HCT116 (cell line): ENCODE results near the gene MYH15. TPM values are rescaled to one million over a fixed set of nuclear protein-coding genes. Genes with fewer than 3 reads are reported as not detected.

Source experiments
- ATAC-seq: fragments of 200-7000 bp; cut with Tn5 transposase; 2 replicates; pipeline ENCODE4 v1.9.1; 2020; ENCODE audit warnings: mild to moderate bottlenecking, moderate library complexity
- BruUV-seq: library from RNA; stranded (reverse); fragments of 400-500 nt; replicated peaks from 2 replicates; lab custom pipeline; 2021; lab: Mats Ljungman, UMichigan
- CTCF ChIA-PET: fragments of 300-600 bp; sonication (Branson Sonifier 250); formaldehyde crosslinking; loops from one replicate; lab custom pipeline; 2021; ENCODE audit warnings: antibody characterized with exemption; lab: Charles Lee
- POLR2A ChIA-PET: fragments of 300-600, 350-600 bp; sonication (Branson Sonifier 250); formaldehyde crosslinking; loops from one replicate; lab custom pipeline; 2021; ENCODE audit warnings: antibody characterized with exemption; lab: Charles Lee
- RAD21 ChIA-PET, 2 experiments: fragments of 300-600 bp; sonication (Branson Sonifier 250); formaldehyde crosslinking; loops; one replicate each; lab custom pipeline; 2023; ENCODE audit warnings: low total read pairs in 2 of 2; ENCODE audit not compliant: uncharacterized antibody in 2 of 2, unreplicated experiment in 2 of 2, low non-redundant PET in 1 of 2; lab: Charles Lee
- DNase-seq: peaks from one replicate; pipeline ENCODE4 v3.0.0-alpha.2; 2010; ENCODE audit warnings: low read depth, low spot score
- H2AFZ ChIP-seq: fragments of 200-600 bp; shearing (Covaris generic), sonication (generic); 2 replicates; pipeline ENCODE4 v1.6.1; 2017; ENCODE audit warnings: low read depth, mixed run types, mixed read lengths, antibody characterized with exemption, low read length; ENCODE audit not compliant: poor library complexity, severe bottlenecking
- H3K27ac ChIP-seq: 2 replicates; pipeline ENCODE4 v1.5.1; 2012; ENCODE audit warnings: low read depth, low read length
- H3K27me3 ChIP-seq: fragments of 200-600 bp; sonication (generic); 2 replicates; pipeline ENCODE4 v1.6.1; 2016; ENCODE audit warnings: mixed run types, low read length, mixed read lengths; ENCODE audit not compliant: insufficient read depth
- H3K36me3 ChIP-seq, 2 experiments: fragments of 200-500 bp in 1 of 2; fragments of 200-600 bp in 1 of 2; sonication (Bioruptor generic) in 1 of 2; sonication (generic) in 1 of 2; 2 replicates each; pipeline versions ENCODE4 v1.5.1 to v1.6.1; 2014 to 2016; ENCODE audit warnings: low read length in 2 of 2, inconsistent platforms in 1 of 2, mixed read lengths in 1 of 2, mixed run types in 1 of 2; ENCODE audit not compliant: insufficient read depth in 2 of 2, control insufficient read depth in 1 of 2
- H3K4me1 ChIP-seq, 2 experiments: fragments of 200-600 bp in 1 of 2; sonication (generic) in 1 of 2; 2 replicates each; pipeline versions ENCODE4 v1.5.1 to v1.6.1; 2012 to 2017; ENCODE audit warnings: low read length in 2 of 2, inconsistent platforms in 1 of 2, mild to moderate bottlenecking in 1 of 2, mixed read lengths in 1 of 2, mixed run types in 1 of 2, moderate library complexity in 1 of 2; ENCODE audit not compliant: insufficient read depth in 2 of 2, control insufficient read depth in 1 of 2
- H3K4me2 ChIP-seq: fragments of 200-600 bp; sonication (generic); 2 replicates; pipeline ENCODE4 v1.6.1; 2017; ENCODE audit warnings: mixed run types, low read length, mixed read lengths
- H3K4me3 ChIP-seq, 2 experiments: fragments of 200-600 bp in 1 of 2; sonication (generic) in 1 of 2; replicated peaks in 1 of 2; 2 replicates each; pipeline ENCODE4 v1.5.1; 2011 to 2016; ENCODE audit warnings: low read length in 2 of 2, control low read depth in 1 of 2, low read depth in 1 of 2, mild to moderate bottlenecking in 1 of 2, mixed read lengths in 1 of 2, mixed run types in 1 of 2
- H3K79me2 ChIP-seq: fragments of 200-600 bp; sonication (generic); 2 replicates; pipeline ENCODE4 v1.6.1; 2017; ENCODE audit warnings: mild to moderate bottlenecking, mixed run types, low read length, moderate library complexity, mixed read lengths; ENCODE audit not compliant: insufficient read depth
- H3K9ac ChIP-seq: fragments of 200-600 bp; sonication (generic); 2 replicates; pipeline ENCODE4 v1.6.1; 2016; ENCODE audit warnings: low read length, mixed read lengths
- H3K9me2 ChIP-seq: fragments of 200-600 bp; sonication (generic), shearing (Covaris generic); 2 replicates; pipeline ENCODE4 v1.6.1; 2017; ENCODE audit warnings: mixed run types, mild to moderate bottlenecking, moderate library complexity; ENCODE audit not compliant: insufficient read depth
- H3K9me3 ChIP-seq, 2 experiments: fragments of 200-500 bp in 1 of 2; fragments of 200-600 bp in 1 of 2; sonication (Bioruptor generic) in 1 of 2; sonication (generic) in 1 of 2; 2 replicates each; pipeline ENCODE4 v1.6.1; 2014 to 2017; ENCODE audit warnings: low read length in 2 of 2, mixed read lengths in 2 of 2, inconsistent platforms in 1 of 2, low read depth in 1 of 2, mild to moderate bottlenecking in 1 of 2, mixed run types in 1 of 2, moderate library complexity in 1 of 2; ENCODE audit not compliant: control insufficient read depth in 1 of 2, insufficient read depth in 1 of 2
- H4K20me1 ChIP-seq: fragments of 200-600 bp; sonication (generic), shearing (Covaris generic); 2 replicates; pipeline ENCODE4 v1.6.1; 2017; ENCODE audit warnings: mixed run types, mild to moderate bottlenecking, moderate library complexity; ENCODE audit not compliant: insufficient read depth
- ATF3 ChIP-seq: IDR thresholded peaks from 2 replicates; pipeline ENCODE4 v1.6.1; 2012
- CBX3 ChIP-seq: IDR thresholded peaks from 2 replicates; pipeline ENCODE4 v1.6.1; 2012; ENCODE audit warnings: low read depth
- CTCF ChIP-seq, 3 experiments: fragments of 200-600 bp in 1 of 3; sonication (generic) in 1 of 3; IDR thresholded peaks in 2 of 3; conservative IDR thresholded peaks in 1 of 3; 2 replicates each; pipeline ENCODE4 v1.5.1; 2012 to 2017; ENCODE audit warnings: low read depth in 2 of 3, low read length in 2 of 3, antibody characterized with exemption in 1 of 3, borderline replicate concordance in 1 of 3, control low read depth in 1 of 3, mild to moderate bottlenecking in 1 of 3, mixed read lengths in 1 of 3, mixed run types in 1 of 3, moderate library complexity in 1 of 3; ENCODE audit not compliant: insufficient read depth in 1 of 3
- EZH2phosphoT487 ChIP-seq: fragments of 200-600 bp; IDR thresholded peaks from 2 replicates; pipeline ENCODE4 v1.6.1; 2018; ENCODE audit warnings: antibody characterized with exemption, borderline replicate concordance
- MAX ChIP-seq: IDR thresholded peaks from 2 replicates; pipeline ENCODE4 v1.6.1; 2012
- POLR2AphosphoS5 ChIP-seq: IDR thresholded peaks from 2 replicates; pipeline ENCODE4 v1.6.1; 2011; ENCODE audit warnings: mild to moderate bottlenecking, low read depth, low read length, moderate library complexity
- RAD21 ChIP-seq: IDR thresholded peaks from 2 replicates; pipeline ENCODE4 v1.6.1; 2012; ENCODE audit warnings: low read depth, mild to moderate bottlenecking
- TCF7L2 ChIP-seq: IDR thresholded peaks from 2 replicates; pipeline ENCODE4 v1.7.0; 2011; ENCODE audit warnings: borderline replicate concordance, inconsistent platforms; ENCODE audit not compliant: insufficient read depth, insufficient read length; ENCODE audit errors: extremely low read depth
- YY1 ChIP-seq: IDR thresholded peaks from 2 replicates; pipeline ENCODE4 v1.6.1; 2011; ENCODE audit warnings: low read length, low read depth, moderate library complexity, mild to moderate bottlenecking; ENCODE audit not compliant: insufficient replicate concordance; ENCODE audit errors: extremely low read depth
- ZNF274 ChIP-seq: fragments of 200-500 bp; sonication (Bioruptor generic); IDR thresholded peaks from 2 replicates; pipeline ENCODE4 v1.6.1; 2014; ENCODE audit warnings: mild to moderate bottlenecking, low read depth, low read length, inconsistent platforms
- intact Hi-C: fragments of 100-400 bp; cut with micrococcal nuclease; formaldehyde crosslinking; loops from 2 replicates; pipeline ENCODE4 v1.10.0; 2022
- total RNA-seq: library from RNA; stranded (reverse); gene quantifications from one replicate; pipeline ENCODE4 v1.2.1, GENCODE V29; 2021; ENCODE audit not compliant: unreplicated experiment

The MYH15 gene
- total RNA-seq, 1 experiment from 2014 or later = 11.2 TPM

GRCh38 chr3:108410531-108410984, 99.8 kb downstream of the MYH15 start:
- no peaks in the 10 kb centered on the region for H3K9me3 ChIP-seq
- ChIA-PET POLR2A (no interaction called here), RAD21 (no interaction called here), CTCF (no interaction called here)
- no peak overlapping the region for H3K27ac ChIP-seq
- intact Hi-C loops = no loop called here
- H2AFZ ChIP-seq = no peak overlapping the region
- TF ChIP-seq CTCF (IDR thresholded peaks at IDR 0.05 in 2 of 3, conservative IDR thresholded peaks at IDR 0.05 in 1 of 3; ENCODE audit: borderline replicate concordance in 1 of 3, insufficient read depth in 1 of 3, low read depth in 2 of 3, low read length in 2 of 3) (no peak), RAD21 (no peak), YY1 (no peak), EZH2phosphoT487 (no peak), ZNF274 (no peak), MAX (no peak), TCF7L2 (no peak), CBX3 (no peak), POLR2AphosphoS5 (no peak), ATF3 (no peak)
- H3K36me3 ChIP-seq = no peaks in the 10 kb centered on the region
- no peaks in the 10 kb centered on the region for H3K79me2 ChIP-seq
- ATAC-seq (no peak), DNase-seq (no peak)
- no peaks in the 10 kb centered on the region for H3K9me2 ChIP-seq
- H3K4me3 ChIP-seq = no peak overlapping the region
- H3K4me2 ChIP-seq = no peak overlapping the region
- no TSS peak for BruUV-seq
- no peaks in the 10 kb centered on the region for H3K27me3 ChIP-seq
- H3K4me1 ChIP-seq = peaks cover 0 to 12% of the 10 kb centered on the region in 2 experiments; a peak in 1 of 4 replicates
- no peak overlapping the region for H3K9ac ChIP-seq
- no peaks in the 10 kb centered on the region for H4K20me1 ChIP-seq
